Tibial nerve (tissue), 4 donors: Measurements from ENCODE around the gene MED20.

Experiments
- CTCF ChIP-seq, 5 experiments: fragments of 200-600 bp in 3 of 5; fragments of 450-650 bp in 2 of 5; sonication (generic) in 3 of 5; IDR thresholded peaks; one replicate each; pipeline ENCODE4 v1.5.1; 2016 to 2019; ENCODE audit warnings: antibody characterized with exemption in 5 of 5, mild to moderate bottlenecking in 3 of 5, moderate library complexity in 2 of 5
- EP300 ChIP-seq, 2 donors: sonication (generic); formaldehyde crosslinking; IDR thresholded peaks; one replicate each; pipeline ENCODE4 v1.6.1; 2017; ENCODE audit warnings: antibody characterized with exemption in 2 of 2, mild to moderate bottlenecking in 1 of 2
- POLR2A ChIP-seq, 2 donors: fragments of 450-650 bp; IDR thresholded peaks; one replicate each; pipeline ENCODE4 v1.6.1; 2017; ENCODE audit warnings: antibody characterized with exemption in 2 of 2, mild to moderate bottlenecking in 2 of 2, moderate library complexity in 2 of 2

- TF ChIP-seq CTCF (IDR thresholded peaks at IDR 0.05) (no peak), POLR2A (IDR thresholded peaks at IDR 0.05) (no peak), EP300 (IDR thresholded peaks at IDR 0.05) (no peak)
Measured at GRCh38 chr6:41935685-41936072, 14.7 kb upstream of the MED20 start.
